SU-DHL-6 (cell line): ENCODE results near the gene NKAP.

Experiments
- H2AFZ ChIP-seq: fragments of 200-600 bp; sonication (generic); 2 replicates; pipeline ENCODE4 v1.6.1; 2014; ENCODE audit warnings: low read depth, mild to moderate bottlenecking, moderate library complexity, mixed read lengths, antibody characterized with exemption, low read length; ENCODE audit not compliant: severe bottlenecking
- H3F3A ChIP-seq: fragments of 200-600 bp; shearing (Covaris generic); 2 replicates; pipeline ENCODE4 v1.6.0; 2016; ENCODE audit warnings: antibody characterized with exemption, mild to moderate bottlenecking; ENCODE audit not compliant: insufficient read depth
- H3K27ac ChIP-seq: fragments of 200-600 bp; sonication (generic); 2 replicates; pipeline ENCODE4 v1.5.1; 2016; ENCODE audit warnings: low read depth, mild to moderate bottlenecking, low read length, moderate library complexity, mixed read lengths
- H3K27me3 ChIP-seq: fragments of 200-600 bp; sonication (generic), shearing (Covaris generic); 2 replicates; pipeline ENCODE4 v1.6.0; 2014; ENCODE audit warnings: mild to moderate bottlenecking, low read length
- H3K36me3 ChIP-seq: fragments of 200-600 bp; sonication (generic); 2 replicates; pipeline ENCODE4 v1.6.1; 2014; ENCODE audit warnings: mild to moderate bottlenecking, low read length, mixed read lengths
- H3K4me2 ChIP-seq: fragments of 300-600, 200-600 bp; shearing (Covaris generic), sonication (generic); 2 replicates; pipeline ENCODE4 v1.6.0; 2014; ENCODE audit warnings: low read length, low read depth, mild to moderate bottlenecking; ENCODE audit not compliant: poor library complexity, severe bottlenecking
- H3K4me3 ChIP-seq: fragments of 200-600 bp; sonication (generic); 2 replicates; pipeline ENCODE4 v1.5.1; 2014; ENCODE audit warnings: antibody characterized with exemption, low read length, mild to moderate bottlenecking, mixed read lengths; ENCODE audit not compliant: insufficient read depth, poor library complexity, severe bottlenecking
- H3K79me2 ChIP-seq: fragments of 200-600 bp; sonication (generic); 2 replicates; pipeline ENCODE4 v1.6.1; 2014; ENCODE audit warnings: mild to moderate bottlenecking, low read length, moderate library complexity; ENCODE audit not compliant: insufficient read depth
- H3K9ac ChIP-seq: fragments of 200-600 bp; sonication (generic); 2 replicates; pipeline ENCODE4 v1.7.0; 2014; ENCODE audit warnings: mild to moderate bottlenecking, low read length
- H3K9me2 ChIP-seq: fragments of 200-600 bp; sonication (generic); replicated peaks from 2 replicates; pipeline ENCODE4 v1.6.1; 2014; ENCODE audit warnings: low read length; ENCODE audit not compliant: insufficient read depth
- H3K9me3 ChIP-seq: fragments of 200-600 bp; sonication (generic); 2 replicates; pipeline ENCODE4 v1.6.1; 2014; ENCODE audit warnings: low read length, mixed read lengths; ENCODE audit not compliant: insufficient read depth
- H4K20me1 ChIP-seq: fragments of 200-600 bp; sonication (generic); 2 replicates; pipeline ENCODE4 v1.6.1; 2014; ENCODE audit warnings: low read depth, mild to moderate bottlenecking, antibody characterized with exemption, low read length, moderate library complexity, mixed read lengths
- CTCF ChIP-seq: fragments of 200-600 bp; sonication (generic); IDR thresholded peaks from one replicate; pipeline ENCODE4 v1.5.1; 2017; ENCODE audit warnings: antibody characterized with exemption, mild to moderate bottlenecking, low read length, moderate library complexity; ENCODE audit not compliant: insufficient read depth, poor library complexity, severe bottlenecking
- EZH2phosphoT487 ChIP-seq: fragments of 200-600 bp; sonication (generic), shearing (Covaris generic); conservative IDR thresholded peaks from 2 replicates; pipeline ENCODE4 v1.6.1; 2018; ENCODE audit warnings: mild to moderate bottlenecking, antibody characterized with exemption, low read length, moderate library complexity, mixed read lengths

NKAP gene

GRCh38 chrX:119942831-119943184, 743 bp downstream of the NKAP start:
- Histone ChIP-seq H3K9me2 (no peaks in the 10 kb centered on the region), H3K27ac (peak overlapping the region; percentile 65), H3K9me3 (no peaks in the 10 kb centered on the region), H3K27me3 (no peaks in the 10 kb centered on the region), H3K79me2 (peaks cover 13% of the 10 kb centered on the region), H3K36me3 (no peaks in the 10 kb centered on the region), H3F3A (peaks cover 4% of the 10 kb centered on the region; the same call in 1 of the 2 replicates), H2AFZ (peak overlapping the region; percentile 87), H3K4me2 (peak overlapping the region; percentile 95), H3K9ac (peak overlapping the region; percentile 80), H3K4me3 (peak overlapping the region; percentile 81), H4K20me1 (no peaks in the 10 kb centered on the region)
- TF ChIP-seq CTCF (no peak), EZH2phosphoT487 (no peak)

- Histone ChIP-seq H3K9me2 (no peaks in the 10 kb centered on the region), H3K27ac (no peak overlapping the region), H3K27me3 (no peaks in the 10 kb centered on the region), H3F3A (peaks cover 4% of the 10 kb centered on the region; the same call in 1 of the 2 replicates), H3K79me2 (peaks cover 13% of the 10 kb centered on the region), H4K20me1 (no peaks in the 10 kb centered on the region), H3K4me3 (peak overlapping the region; percentile 81), H3K36me3 (no peaks in the 10 kb centered on the region), H2AFZ (peak overlapping the region; percentile 87), H3K9me3 (no peaks in the 10 kb centered on the region), H3K4me2 (peak overlapping the region; percentile 95), H3K9ac (peak overlapping the region; percentile 80)
- TF ChIP-seq EZH2phosphoT487 = no peak
- TF ChIP-seq CTCF = no peak
Observed at GRCh38 chrX:119942173-119942819, 1.3 kb downstream of the NKAP start.

- H3F3A ChIP-seq = peaks cover 4% of the 10 kb centered on the region; the same call in 1 of the 2 replicates
- no peak overlapping the region for H2AFZ ChIP-seq
- no peaks in the 10 kb centered on the region for H3K9me2 ChIP-seq
- no peaks in the 10 kb centered on the region for H3K27me3 ChIP-seq
- no peaks in the 10 kb centered on the region for H3K9me3 ChIP-seq
- peaks cover 13% of the 10 kb centered on the region for H3K79me2 ChIP-seq
- no peak overlapping the region for H3K27ac ChIP-seq
- H3K4me3 ChIP-seq = no peak overlapping the region
- no peaks in the 10 kb centered on the region for H3K36me3 ChIP-seq
- no peaks in the 10 kb centered on the region for H4K20me1 ChIP-seq
- no peak overlapping the region for H3K9ac ChIP-seq
- no peak overlapping the region for H3K4me2 ChIP-seq
- TF ChIP-seq EZH2phosphoT487 = no peak
- TF ChIP-seq CTCF = no peak
Observed at GRCh38 chrX:119941336-119941735, 2.2 kb downstream of the NKAP start.
